ENCODE data around the gene ZNF366. TPM values are rescaled to one million over a fixed set of nuclear protein-coding genes. Genes with fewer than 3 reads are reported as not detected.

ZNF366 gene
- total RNA-seq, 2 donors from 2014 or later: 0.45 to 0.47 TPM

DNA sequence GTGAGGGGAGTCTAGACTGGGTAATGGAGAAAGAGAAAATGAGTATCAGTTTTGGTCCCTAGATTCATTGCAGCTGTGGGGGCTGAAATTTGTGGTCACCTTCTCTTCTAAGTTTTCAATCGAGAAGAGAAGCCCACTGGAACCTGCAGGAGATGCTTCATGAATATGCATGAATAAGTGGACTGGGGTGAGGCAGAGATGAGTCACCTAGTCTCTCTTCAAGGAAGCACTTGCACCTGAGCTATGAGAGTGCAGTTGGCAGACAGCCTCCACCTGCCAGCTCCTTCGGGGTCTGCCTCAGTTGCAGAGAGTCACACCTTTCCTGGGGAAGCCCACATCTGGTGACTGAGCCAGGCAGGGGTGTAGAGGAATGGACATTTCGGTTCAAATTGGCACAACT lies 69.1 kb downstream of the ZNF366 start:
- TF ChIP-seq, protein P1, sequence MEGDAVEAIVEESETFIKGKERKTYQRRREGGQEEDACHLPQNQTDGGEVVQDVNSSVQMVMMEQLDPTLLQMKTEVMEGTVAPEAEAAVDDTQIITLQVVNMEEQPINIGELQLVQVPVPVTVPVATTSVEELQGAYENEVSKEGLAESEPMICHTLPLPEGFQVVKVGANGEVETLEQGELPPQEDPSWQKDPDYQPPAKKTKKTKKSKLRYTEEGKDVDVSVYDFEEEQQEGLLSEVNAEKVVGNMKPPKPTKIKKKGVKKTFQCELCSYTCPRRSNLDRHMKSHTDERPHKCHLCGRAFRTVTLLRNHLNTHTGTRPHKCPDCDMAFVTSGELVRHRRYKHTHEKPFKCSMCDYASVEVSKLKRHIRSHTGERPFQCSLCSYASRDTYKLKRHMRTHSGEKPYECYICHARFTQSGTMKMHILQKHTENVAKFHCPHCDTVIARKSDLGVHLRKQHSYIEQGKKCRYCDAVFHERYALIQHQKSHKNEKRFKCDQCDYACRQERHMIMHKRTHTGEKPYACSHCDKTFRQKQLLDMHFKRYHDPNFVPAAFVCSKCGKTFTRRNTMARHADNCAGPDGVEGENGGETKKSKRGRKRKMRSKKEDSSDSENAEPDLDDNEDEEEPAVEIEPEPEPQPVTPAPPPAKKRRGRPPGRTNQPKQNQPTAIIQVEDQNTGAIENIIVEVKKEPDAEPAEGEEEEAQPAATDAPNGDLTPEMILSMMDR (IDR thresholded peaks at IDR 0.05): no peak
- intact Hi-C loops (cut with DNase I): no loop called here
- Histone ChIP-seq H3K27ac (no peak overlapping the region), H3K36me3 (no peaks in the 10 kb centered on the region), H3K4me3 (no peak overlapping the region), H3K9me3 (no peaks in the 10 kb centered on the region), H3K9ac (ENCODE audit: low read depth in 2 of 2, low read length in 2 of 2) (no peak overlapping the region), H3K27me3 (no peaks in the 10 kb centered on the region), H3K4me1 (no peaks in the 10 kb centered on the region)
- DNase-seq: no peak

- Histone ChIP-seq H3K36me3 (no peaks in the 10 kb centered on the region), H3K4me1 (no peaks in the 10 kb centered on the region), H3K27me3 (no peaks in the 10 kb centered on the region), H3K9ac (ENCODE audit: low read depth in 2 of 2, low read length in 2 of 2) (no peak overlapping the region), H3K9me3 (no peaks in the 10 kb centered on the region), H3K4me3 (no peak overlapping the region), H3K27ac (no peak overlapping the region)
- TF ChIP-seq, protein P1 (IDR thresholded peaks at IDR 0.05): no peak
- intact Hi-C loops (cut with DNase I): no loop called here
- DNase-seq: no peak
These were observed 70.3 kb downstream of the ZNF366 start for GRCh38 chr5:72436796-72437471.

DNA sequence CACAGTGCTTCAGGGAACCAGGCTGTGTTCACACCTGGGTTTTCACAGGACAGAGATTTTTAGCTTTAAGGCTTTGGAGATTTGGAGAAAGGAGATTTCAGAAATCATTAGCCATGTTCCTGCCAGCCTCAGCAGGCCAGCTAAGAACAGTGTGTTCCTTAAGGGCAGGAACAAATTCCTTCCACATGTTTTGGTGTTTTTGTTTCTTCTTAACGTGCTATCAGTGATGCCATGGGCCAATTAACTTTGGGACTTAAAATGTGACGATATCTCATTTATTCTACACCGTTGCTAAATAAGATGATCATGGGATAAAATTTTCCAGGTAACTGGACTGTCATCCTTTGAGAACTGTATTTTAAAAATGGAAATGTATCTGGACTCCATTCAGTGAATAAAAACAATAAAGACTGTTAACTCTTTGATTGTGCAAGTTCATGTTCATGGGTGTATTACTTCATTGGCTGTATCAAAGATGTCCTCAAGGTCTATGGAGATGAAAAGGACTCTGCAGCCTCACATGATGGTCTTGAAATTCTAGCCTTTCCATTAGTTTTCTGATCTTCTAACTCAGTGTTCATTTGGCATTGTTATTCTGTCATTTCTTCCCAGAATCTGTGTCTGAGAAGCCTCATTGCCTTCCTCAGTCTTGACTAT lies 72.3 kb downstream of the ZNF366 start:
- TF ChIP-seq, protein P1 (IDR thresholded peaks at IDR 0.05): no peak
- Histone ChIP-seq H3K9ac (ENCODE audit: low read depth in 2 of 2, low read length in 2 of 2) (no peak overlapping the region), H3K27me3 (no peaks in the 10 kb centered on the region), H3K4me3 (no peak overlapping the region), H3K4me1 (no peaks in the 10 kb centered on the region), H3K27ac (no peak overlapping the region), H3K36me3 (no peaks in the 10 kb centered on the region), H3K9me3 (no peaks in the 10 kb centered on the region)
- intact Hi-C loops (cut with DNase I): no loop called here
- no peak for DNase-seq

DNA sequence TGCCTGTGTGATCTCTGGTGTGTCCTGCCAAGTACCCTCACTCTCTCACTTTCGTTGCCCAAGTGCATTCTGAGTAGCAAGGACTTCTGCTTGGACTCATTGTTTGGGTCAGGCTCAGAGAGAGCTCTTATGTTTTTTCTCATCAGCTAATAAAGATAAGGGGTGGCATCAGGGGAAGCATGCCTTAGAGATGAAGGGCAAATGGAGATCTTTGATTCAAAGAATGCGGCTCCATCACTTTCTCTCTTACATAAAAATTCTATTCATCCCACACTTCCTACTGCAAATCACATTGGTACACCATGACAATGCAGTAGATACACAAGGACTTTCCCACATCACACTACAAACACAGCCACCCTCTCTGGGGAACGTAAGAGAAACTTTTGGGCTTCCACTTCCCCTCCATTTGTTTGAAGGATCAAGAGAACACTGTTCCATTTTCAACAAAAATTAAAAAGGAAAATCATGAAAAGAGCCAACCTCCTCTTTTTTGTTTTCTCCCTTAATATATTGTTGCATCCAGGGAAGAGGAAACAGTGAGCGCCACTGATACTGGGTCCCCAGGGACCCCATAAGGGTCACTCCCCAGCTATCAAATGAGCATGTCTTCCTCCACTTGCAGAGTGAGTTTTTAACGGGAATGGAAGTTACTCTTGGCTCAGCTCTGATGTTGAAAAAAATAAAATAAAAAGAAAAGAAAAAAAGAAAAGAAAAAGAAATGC lies 73.0 kb downstream of the ZNF366 start:
- Histone ChIP-seq H3K4me3 (no peak overlapping the region), H3K27me3 (no peaks in the 10 kb centered on the region), H3K27ac (no peak overlapping the region), H3K9me3 (no peaks in the 10 kb centered on the region), H3K36me3 (no peaks in the 10 kb centered on the region), H3K4me1 (no peaks in the 10 kb centered on the region), H3K9ac (ENCODE audit: low read depth in 2 of 2, low read length in 2 of 2) (no peak overlapping the region)
- no peak for DNase-seq
- TF ChIP-seq, protein P1 (IDR thresholded peaks at IDR 0.05): no peak
- intact Hi-C loops (cut with DNase I): no loop called here

DNA sequence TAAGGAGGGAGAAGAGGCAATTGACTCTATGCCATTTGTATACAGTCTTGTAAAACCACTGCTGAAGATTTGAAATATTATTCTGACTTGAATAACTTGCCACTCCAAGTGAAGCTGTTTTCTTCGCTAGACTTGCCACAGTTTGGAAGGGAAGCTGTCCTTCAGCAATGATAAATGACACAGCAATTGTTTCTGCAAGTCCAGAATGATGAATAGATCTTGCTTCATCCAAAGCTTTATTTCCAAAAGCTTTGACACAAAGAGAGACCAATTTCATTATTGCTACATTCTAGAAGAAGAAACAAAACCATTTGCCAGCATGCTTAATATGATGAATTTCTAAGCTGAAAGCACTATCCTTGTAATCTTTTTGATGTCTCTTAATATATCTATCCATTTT lies 73.7 kb downstream of the ZNF366 start:
- Histone ChIP-seq H3K27me3 (no peaks in the 10 kb centered on the region), H3K9me3 (no peaks in the 10 kb centered on the region), H3K36me3 (no peaks in the 10 kb centered on the region), H3K27ac (no peak overlapping the region), H3K4me1 (no peaks in the 10 kb centered on the region), H3K9ac (ENCODE audit: low read depth in 2 of 2, low read length in 2 of 2) (no peak overlapping the region), H3K4me3 (no peak overlapping the region)
- intact Hi-C loops (cut with DNase I): no loop called here
- TF ChIP-seq, protein P1 (IDR thresholded peaks at IDR 0.05): no peak
- DNase-seq: no peak
